ENCODE measurements around the gene ZNF608.

ZNF608 gene

DNA sequence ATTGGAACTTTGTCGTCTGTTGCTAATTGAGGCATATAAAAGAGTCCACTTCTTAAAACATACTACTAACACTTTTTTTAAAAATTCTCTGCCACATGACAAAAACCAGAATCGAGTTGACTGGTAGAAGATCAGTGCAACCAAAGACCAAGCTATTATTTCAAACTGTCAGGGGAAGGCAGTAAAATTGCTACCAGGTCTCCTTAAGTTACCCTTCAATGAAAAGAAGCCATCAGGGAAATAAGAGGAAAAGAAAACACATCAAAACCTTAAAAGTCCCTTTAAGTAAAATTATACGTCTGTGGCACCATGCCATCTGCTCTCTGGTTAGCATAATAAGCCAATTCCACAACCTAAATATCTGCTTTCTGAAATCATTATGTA, 9.6 kb downstream of the ZNF608 start:
- no peak for DNase-seq

DNA sequence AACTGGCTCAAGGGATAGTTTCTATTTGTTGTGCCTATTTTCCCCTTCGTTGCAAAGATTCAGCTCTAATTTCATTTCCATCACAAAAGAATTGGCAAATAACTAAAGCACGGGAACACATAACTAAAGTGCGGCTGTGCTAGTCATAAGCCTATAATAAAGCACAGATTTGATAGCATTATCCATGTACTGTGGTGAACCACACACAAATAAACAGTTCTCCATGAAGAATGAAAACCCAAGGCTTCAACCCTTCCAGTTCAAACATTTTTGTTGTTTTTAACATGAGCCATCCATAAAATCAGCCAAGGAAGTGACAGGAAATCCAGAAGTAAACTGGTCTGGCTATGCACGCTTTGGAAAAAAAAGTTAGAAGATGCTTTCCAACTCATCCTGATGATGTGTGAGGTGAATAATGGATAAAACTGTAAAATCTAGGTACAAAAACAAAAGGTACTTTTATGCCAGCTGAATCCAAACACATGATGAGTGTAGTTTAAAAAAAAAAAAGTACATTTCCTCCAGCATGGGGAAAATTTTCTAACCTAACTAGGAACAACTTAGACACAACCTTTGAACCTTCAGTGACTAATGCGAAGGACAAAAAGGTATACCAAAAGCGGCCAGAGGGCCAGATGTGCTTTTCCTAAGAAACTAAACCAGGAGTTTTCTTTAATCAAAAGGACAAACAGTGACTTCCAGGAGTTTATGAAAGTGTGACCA, 10.2 kb downstream of the ZNF608 start:
- DNase-seq = no peak

DNA sequence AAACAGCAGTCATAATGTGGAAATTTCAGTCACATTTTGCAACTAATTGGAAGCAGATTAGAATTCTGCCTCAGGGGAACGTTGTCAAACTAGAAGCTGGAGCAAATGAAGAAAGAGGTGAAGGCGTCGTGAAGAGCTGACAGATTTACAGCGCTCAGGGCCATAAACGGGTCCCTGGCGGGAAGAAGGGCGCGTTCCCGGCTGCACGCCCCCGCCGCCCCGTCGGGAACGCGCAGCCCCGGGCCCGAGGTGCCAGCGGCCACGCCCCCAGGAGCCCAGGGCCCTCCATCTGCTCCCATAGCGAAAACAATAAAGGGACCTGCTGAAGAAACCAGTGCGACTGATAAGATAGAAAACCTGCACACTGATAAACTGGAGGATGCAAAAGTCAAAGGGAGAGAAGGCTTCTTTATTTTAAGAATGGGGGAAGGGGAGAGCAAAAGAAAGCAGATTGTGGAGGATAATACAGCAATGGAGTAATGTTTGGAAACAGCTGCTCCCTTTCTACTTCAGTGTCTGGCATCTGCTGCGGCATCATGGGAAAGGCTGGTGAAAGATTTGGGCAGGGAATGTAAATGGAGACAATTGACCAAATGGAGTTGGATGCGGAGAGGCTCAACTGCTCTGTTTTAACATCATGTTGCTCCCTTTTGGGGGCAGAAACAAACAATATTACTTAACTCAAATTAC, 11.1 kb downstream of the ZNF608 start:
- DNase-seq = peak in 1 of 2 experiments; percentile 5

DNA sequence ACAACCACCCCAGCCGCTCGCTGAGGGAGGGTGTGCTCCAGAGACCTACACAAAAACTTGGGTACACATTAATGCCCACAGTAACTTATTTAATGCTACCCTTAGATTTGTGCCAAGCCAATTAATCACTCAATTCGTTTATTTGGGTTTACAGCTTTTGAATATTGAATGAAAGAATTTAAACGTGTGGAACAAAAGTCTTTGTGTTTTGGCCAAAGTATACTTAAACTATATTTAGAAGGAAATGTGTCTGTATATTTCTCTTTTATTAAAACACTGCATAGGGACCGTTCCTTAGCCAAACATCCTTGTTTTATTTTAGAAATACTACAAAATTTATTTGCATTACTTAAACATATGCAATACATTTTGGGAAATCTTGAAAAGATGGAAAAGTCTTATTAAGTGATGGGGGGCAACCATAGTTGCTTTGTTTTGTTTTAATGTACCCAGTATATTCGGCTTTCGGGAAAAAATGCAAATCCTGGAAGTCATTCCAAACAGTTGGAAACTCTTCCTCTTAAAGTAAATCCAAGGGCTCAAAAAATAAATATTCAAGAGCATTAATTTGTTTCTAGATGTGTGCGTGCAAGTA, 11.8 kb downstream of the ZNF608 start:
- no peak for DNase-seq

DNA sequence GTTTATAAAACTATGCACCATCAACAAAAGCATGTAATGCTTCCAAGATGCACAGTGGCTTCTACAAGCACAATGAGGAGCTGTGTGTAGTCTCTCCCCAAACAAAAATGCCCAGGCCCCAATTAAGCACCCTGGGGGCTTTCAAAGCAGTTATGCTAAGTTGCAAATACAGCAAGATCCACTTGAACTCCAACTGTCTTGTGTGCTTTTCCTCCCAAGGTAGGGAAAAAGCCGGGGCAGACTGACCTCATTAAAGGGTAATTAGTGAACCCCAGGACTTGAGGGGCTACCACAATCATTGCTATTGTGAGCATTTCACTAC, 13.1 kb downstream of the ZNF608 start:
- DNase-seq = no peak

DNA sequence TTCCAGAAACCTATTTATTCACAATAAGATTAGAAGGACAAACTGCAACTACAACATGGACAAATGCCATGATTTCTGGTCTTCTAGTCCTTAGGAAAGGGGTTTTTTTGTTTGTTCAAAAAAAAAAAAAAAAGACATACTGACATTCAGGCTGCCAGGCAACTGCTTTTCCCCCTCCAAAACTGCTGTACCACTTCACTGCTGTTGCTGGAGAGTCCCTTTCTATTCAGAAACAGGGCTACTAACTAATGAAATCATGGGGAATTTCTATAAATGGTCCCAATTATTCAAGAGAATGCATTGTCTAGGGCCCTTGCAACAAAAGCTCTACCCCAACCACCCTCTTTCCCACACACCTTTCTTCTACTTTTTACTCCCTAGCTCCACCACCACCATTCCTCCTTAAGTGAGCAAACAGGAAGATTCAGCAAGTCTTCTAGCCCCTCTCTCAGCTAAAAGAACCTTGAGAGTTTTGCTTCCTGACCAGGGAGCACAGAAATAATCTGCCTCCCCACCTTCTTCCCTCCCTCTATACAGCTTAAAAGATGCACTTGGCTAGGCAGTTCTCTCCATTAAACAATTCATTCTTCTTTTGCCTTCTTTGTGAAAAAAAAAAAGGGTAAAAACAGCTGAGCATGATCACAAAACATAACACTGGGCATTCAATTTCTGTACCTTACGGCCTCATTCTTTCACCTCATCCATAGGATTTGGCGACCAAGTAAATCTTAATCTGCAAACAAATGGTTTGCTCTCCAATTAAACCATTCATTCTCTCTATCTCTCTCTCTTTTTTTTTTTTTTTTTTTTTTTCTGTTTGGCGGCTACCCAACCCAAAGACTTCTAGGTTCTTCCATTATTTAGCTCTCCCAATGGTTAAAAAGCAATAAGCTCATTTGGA, 13.8 kb downstream of the ZNF608 start:
- DNase-seq = no peak

DNA sequence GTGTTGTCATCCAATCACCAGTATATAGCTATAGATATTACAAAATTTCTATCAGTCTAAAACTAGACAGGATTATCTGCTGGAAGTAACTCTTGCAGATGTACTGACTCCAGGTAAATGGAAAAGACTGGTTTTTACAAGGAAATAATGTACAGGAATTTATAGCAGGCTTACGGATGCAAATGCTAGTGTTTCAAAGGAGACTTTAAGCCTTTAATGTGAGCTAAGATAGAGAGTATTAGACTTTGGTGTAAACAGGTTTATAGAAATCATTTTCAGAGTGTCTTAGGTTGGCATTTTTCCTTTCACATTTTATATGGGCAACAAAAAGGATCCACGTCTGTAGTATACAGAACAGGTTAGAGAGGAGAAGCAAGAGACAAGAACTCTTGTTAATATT, 16.1 kb downstream of the ZNF608 start:
- no peak for DNase-seq

DNA sequence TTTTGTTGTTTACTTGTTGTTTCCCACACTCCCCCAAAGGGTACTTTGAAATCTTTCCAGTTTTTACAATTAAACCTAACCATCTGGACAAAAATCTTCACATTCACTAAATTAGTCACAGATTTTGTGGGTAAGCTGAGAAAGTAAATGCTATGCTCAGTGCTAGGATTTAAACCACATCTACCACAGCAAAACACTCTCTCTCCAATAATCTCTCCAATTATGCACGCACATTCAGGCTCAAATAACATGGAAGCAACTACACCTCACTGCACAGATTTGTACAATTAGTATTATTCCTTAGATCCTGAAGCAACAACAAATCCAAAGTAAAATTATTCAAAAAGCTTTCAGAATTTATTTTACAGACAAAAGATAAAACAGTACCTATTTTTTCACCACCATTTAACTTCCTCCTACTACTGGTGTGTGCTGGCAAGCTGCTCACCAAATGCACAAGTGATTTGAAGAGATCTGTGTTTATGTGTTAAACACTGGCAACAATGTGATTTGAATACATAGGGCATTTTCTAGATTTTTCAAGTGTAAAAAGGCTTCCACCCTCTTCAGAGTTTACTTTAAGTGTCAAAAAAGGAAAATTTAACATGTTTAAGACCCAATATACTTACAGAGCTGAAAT, 16.6 kb downstream of the ZNF608 start:
- no peak for DNase-seq

DNA sequence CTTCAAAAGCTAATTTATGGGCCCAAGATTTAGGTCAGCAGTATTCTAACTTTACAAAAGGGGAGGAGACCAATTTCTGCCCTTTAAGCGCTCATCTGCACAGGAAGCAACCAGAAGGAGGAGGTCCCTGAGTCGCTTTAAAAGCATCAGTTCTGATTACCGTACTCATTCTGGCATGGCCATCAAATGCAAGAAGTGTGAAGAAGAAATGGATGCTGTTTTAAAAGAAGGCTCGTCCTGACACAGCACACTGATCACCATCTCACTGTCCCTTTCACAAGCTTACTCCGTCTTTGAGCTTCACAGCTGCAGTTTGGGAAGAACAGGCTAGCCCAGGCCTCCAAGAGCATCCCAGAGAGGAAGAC, 17.5 kb downstream of the ZNF608 start:
- DNase-seq = no peak

DNA sequence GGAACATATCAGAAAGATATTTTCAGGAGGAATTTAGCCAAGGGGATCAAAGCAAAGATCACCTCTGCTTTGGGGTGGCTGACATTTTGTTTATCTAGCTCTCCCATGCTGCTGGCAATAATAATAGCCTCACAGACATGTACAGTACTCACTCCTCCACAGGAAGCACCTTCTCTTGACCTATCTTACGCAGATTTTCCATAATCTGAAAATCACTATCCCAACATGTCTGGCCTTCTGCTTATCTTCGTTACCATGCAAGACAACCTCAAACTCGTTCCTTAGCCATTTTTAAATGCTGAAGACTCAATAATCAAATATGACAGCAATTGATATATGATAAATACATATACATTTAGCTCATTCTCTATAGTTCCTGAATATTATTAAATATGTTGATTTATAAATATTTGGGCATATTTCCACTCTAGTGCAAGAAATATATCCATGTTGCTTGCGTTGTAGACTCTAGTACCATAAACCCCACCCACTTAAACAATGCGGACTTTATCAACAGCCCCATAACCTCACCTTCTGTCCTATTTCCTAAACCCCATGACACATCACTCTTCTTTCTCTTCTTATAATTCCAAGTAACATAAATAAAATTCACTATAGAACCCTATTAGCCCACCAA, 18.0 kb downstream of the ZNF608 start:
- no peak for DNase-seq

DNA sequence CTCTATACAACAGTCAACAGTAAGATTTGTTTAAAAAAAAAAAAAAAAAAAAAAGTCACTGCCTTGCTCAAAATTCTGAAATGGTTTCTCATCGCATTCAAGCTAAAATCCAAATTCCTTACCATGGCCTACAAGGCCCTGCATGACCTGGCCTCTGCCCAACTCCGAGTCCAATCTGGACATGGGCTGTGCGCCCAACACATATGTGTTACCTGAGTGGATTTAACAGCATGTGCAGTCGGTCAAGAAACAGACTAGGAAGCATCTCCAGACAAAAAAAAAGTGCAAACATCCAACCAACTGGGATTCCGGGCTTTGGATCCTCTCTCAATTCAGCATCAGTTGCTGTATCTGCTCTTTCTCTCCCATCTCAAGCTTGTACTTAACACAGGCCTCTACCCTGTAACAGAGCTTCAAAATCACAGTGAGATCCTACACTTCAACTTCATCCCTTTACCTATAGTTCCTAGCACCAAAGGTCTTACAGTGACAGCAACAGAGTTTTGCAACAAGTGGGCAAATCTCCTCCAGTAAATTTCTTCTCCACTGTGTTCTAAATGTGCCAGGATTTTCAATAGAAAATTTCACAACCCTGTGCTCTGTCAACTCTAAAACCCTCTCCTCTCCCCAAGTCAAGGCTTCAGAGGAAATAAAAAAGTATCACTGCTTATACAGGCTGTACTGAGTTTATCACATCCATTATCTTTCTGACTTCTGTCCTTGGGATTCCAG, 19.6 kb downstream of the ZNF608 start:
- peak; percentile 4 to 71 for DNase-seq

DNA sequence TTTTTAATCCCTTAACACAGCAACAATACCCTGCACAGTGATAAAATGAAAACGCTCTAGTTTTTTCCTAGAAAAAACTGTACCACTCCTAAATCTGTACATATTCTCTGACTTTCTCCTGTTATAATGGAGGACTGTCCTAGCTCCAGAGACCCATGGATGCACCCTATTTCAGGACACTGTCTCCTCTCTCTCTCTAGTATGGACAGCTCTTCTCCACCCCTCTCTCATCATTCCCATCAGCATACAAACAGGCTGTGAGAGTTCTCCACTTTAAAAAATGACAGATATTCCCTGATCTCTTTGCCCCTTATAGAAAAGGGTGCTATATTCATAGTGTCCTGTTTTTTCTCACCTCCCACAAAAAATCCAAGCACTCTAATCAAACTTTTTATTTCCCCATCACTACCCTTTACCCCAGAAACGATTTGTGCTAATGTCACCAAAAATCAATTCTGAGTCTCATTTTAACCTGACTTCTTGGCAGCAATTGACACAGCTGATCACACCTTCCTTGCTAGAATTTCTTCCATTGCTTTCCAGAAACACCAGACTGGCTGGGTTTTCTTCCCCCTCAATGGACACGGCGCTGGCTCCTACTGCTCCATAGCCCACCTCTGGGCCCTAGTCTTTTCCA, 20.7 kb downstream of the ZNF608 start:
- no peak for DNase-seq

DNA sequence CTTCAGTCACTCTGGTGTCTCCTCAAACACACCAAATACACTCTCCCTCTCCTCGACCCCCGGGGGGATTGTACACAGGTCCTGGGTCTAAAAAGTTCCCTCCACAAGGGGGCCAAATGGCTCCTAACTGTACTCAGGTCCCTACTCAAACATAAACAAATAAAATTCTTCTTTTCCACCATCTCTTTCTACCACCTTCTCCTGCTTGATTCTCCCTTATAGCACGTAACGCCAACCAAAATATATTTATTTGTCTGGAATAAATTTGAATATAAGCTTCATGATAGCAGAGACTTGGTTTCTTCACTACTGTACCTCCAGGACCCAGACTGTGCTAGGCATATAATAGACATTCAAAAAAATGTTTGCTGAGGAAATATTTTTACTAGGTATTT, 21.4 kb downstream of the ZNF608 start:
- no peak for DNase-seq

DNA sequence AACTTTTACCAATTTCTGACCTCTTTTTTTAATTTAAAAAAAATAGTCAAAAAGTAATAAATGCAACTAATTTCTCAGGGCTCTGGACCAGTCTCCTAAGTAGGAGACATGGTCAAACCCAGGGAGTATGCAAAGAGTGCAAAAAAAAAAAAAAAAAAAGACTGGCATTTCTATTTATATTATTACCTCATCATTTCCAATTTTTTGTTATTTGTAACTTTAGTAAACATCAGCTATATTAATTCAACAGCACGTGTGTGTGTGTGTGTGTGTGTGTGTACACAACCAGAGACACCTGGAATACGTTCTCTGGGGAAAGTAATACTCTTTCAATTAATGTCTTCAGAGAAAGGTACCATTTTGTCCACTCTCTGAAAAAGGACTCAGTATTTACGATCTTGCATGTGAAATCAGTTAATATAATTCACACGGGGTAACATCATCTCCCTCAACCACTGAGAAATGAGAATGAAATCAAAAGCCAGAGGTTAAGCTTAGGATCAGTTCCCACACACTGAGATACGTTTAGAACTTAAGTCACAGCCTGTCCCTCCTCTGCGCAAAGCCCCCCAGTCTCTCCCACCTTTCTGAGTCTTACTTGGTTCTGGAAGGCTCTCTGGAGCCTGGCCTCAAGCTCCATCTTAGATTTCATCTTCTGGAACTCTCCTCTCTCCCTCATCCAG, 21.9 kb downstream of the ZNF608 start:
- no peak for DNase-seq

DNA sequence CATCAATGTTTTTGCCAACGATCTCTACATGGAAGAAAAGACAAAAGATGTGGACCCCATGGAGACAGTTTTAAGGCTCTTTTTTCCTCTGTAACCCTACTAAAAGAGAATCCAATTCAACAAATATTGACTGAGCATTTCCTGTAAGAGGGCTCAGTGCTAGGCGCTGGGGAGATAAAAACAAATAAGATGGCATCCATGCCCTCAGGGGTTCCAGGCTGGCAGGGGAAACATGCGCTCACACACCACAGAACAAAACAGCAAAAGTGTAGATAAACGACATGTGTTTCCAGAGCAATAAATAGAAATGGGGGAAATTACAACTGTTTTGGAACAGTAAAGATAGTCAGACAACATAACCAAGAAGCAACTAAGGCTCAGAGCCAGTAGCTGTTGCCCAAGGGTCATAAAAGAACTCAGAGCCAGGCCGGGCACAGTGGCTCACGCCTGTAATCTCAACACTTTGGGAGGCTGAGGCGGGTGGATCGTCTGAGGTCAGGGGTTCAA, 25.2 kb downstream of the ZNF608 start:
- DNase-seq = no peak

DNA sequence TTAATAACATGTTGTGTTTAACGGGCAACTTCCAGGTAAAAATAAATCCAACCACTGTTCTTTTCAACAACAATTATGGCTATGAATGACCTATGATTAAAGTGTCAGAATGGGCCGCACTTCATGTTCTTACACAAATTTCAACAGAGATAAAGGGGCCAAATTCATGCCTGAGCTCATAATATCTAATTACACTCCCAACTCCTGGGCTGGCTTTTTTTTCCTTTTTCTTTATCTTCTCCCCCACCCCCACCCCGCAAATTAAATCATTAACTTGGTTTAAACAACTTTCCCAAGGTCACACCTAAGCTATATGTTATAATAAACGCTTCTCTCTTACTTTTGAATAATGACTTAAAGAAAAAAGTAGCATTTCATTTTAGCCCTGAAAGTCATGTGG, 25.8 kb downstream of the ZNF608 start:
- no peak for DNase-seq

DNA sequence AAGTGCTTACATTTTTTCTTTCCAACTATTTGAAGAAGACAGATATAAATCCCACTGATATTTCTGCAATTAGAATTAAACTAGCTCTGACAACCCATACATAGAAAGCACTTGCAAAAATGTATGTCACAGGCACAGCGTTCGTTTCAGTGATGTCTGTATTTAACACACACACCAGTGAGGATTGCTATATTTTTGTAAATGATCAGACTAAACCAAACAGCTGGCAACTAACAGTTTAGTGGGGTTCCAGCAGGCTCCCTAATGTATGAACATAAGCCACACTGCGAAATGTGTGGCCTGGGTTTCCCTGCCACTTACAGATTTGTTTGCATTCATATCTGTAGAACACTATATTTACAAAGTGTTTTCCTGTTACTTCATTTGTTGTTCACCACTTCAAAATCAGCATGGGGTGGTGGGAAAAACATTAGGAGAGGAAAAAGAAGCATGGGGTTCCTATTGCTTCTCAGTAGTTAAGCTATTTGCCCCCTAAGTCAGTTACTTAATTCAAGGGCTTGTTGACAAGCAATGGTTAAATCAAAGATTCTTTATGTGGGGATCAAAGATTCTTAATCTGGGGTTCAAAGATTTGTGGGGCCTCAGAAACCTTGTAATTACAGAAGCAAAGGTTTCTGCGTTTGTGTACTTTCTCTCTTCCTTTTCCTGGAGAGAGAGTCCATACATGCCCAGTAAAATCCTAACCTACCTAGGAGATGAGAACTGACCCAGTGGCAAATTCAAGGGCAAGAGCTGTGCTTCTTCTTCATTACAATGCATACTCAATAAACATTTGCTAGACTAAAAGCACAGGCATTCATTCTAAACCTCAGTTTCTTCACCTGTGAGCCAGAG, 27.1 kb downstream of the ZNF608 start:
- DNase-seq = no peak

DNA sequence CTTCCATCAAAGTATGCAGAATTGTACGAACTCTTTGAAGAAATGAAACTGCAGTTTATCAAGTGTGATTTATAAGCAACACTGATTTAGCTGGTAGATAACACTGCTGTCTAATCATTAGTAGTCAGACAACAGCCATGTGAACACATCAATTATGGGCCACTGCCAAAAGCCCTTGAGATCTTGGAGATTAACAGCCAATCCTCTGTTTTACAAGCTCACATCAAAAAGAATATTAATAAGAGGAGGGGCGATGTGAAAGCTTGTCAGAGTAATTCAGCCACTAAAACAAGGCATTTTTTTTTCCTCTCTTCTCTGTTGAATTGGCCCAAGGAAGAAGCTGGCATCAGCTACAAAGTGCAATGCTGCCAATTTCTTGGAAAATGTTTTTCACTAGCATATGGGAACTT, 28.1 kb downstream of the ZNF608 start:
- DNase-seq = peak in 1 of 2 experiments; percentile 18

DNA sequence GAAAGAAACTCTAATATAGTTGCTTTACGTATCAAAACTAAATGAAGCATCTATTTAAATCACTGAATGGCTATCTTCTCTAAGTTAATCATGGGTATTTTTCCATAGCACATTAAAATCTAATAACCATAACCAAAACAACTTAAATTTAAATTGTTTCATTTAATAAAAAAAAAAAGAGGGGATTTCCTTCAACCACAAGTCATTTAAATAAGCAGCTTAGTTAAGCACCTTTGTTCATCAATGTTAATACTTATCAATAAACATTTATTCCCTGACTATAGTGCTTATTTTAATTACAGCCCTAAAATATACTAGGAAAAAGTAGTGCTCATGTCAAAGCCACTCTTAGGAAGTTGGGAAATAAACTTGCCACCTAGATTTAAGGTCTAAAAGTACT, 30.3 kb downstream of the ZNF608 start:
- no peak for DNase-seq

Measured in cerebellar nuclear complex (tissue), 1 donor.